Stimulated activated CD8-positive, alpha-beta memory T cell treated with anti-CD3 and anti-CD28 coated beads, Interleukin-15, amount 100 ng/mL, for 1 hour (primary cell): Measurements from ENCODE around the gene DGKI.

Experiments
- DNase-seq: peaks from one replicate; pipeline ENCODE4 v3.0.0-alpha.2; 2020; ENCODE audit warnings: low read depth

DGKI gene

GRCh38 chr7:137342828-137343261 lies 503.9 kb downstream of the DGKI start:
- no peak for DNase-seq

GRCh38 chr7:137342265-137342664 lies 504.5 kb downstream of the DGKI start:
- no peak for DNase-seq

GRCh38 chr7:137337902-137338301 lies 508.9 kb downstream of the DGKI start:
- no peak for DNase-seq

GRCh38 chr7:137335814-137336213 lies 511.0 kb downstream of the DGKI start:
- DNase-seq: no peak

- DNase-seq: no peak
These were observed 515.4 kb downstream of the DGKI start for GRCh38 chr7:137331378-137331777.
